ENCODE results near the gene ATP9A.
"Not testable (repeated sequence)": the region's sequence is repeated elsewhere in the genome, so short reads cannot be mapped to it uniquely, and the experiment has no call there.

The ATP9A gene
- 14.5 to 22.4 reads per million in 2 donors for total RNA-seq

GRCh38 chr20:51767867-51768758, at the start of gene ATP9A:
Gene ATP9A (minus strand): TSS chr20:51768390. CDS start chr20:51768369, 21 bp downstream.
- DNase-seq, result no peak

GRCh38 chr20:51816856-51817255, 48.7 kb upstream of the ATP9A start:
- DNase-seq, result not testable (repeated sequence)

- DNase-seq, result no peak
These were observed 47.3 kb upstream of the ATP9A start for GRCh38 chr20:51815383-51816076.

GRCh38 chr20:51812861-51813260, 44.7 kb upstream of the ATP9A start:
- DNase-seq, result no peak

- DNase-seq, result no peak
These were observed 43.4 kb upstream of the ATP9A start for GRCh38 chr20:51811514-51812128.

- no peak for DNase-seq
These were observed 42.8 kb upstream of the ATP9A start for GRCh38 chr20:51811042-51811355.

GRCh38 chr20:51810155-51811041, 42.2 kb upstream of the ATP9A start:
- no peak for DNase-seq

GRCh38 chr20:51807720-51808250, 39.6 kb upstream of the ATP9A start:
- no peak for DNase-seq

- no peak for DNase-seq
These were observed 36.6 kb upstream of the ATP9A start for GRCh38 chr20:51804754-51805153.

- DNase-seq, result no peak
These were observed 35.1 kb upstream of the ATP9A start for GRCh38 chr20:51803148-51803854.

GRCh38 chr20:51802170-51802751, 34.1 kb upstream of the ATP9A start, which contains the start of gene SALL4:
Gene SALL4 (minus strand): TSS chr20:51802521. CDS start chr20:51802408, 113 bp downstream.
- no peak for DNase-seq

GRCh38 chr20:51801823-51802123, 33.6 kb upstream of the ATP9A start:
- no peak for DNase-seq

- no peak for DNase-seq
These were observed 33.1 kb upstream of the ATP9A start for GRCh38 chr20:51801122-51801822.

- DNase-seq, result no peak
These were observed 32.6 kb upstream of the ATP9A start for GRCh38 chr20:51800872-51801121.

GRCh38 chr20:51800060-51800871, 32.1 kb upstream of the ATP9A start:
- peak; percentile 29 for DNase-seq

GRCh38 chr20:51799401-51799860, 31.2 kb upstream of the ATP9A start:
- no peak for DNase-seq

- no peak for DNase-seq
These were observed 29.3 kb upstream of the ATP9A start for GRCh38 chr20:51797357-51798025.

- no peak for DNase-seq
These were observed 28.1 kb upstream of the ATP9A start for GRCh38 chr20:51796340-51796739.

GRCh38 chr20:51792960-51793359, 24.8 kb upstream of the ATP9A start:
- DNase-seq, result no peak
